K562 (cell line): ENCODE measurements around the gene NUP210. TPM values are rescaled to one million over a fixed set of nuclear protein-coding genes. Genes with fewer than 3 reads are reported as not detected.
A peak's percentile ranks its signal among the peaks of the same experiment; 100 is the strongest.

Experiments
- BCOR ChIP-seq: fragments of 450-650 bp; IDR thresholded peaks from 2 replicates; pipeline ENCODE4 v1.6.1; 2016
- CREBBP ChIP-seq: IDR thresholded peaks from one replicate; pipeline ENCODE4 v1.6.1; 2012; ENCODE audit warnings: low read depth, mild to moderate bottlenecking, control low read depth, inconsistent platforms, low read length
- E2F6 ChIP-seq, 2 experiments: IDR thresholded peaks; 2 replicates each; pipeline ENCODE4 v1.6.1; 2011; ENCODE audit warnings: borderline replicate concordance in 1 of 2, control low read depth in 1 of 2, low read depth in 1 of 2, low read length in 1 of 2, mild to moderate bottlenecking in 1 of 2, mixed read lengths in 1 of 2, moderate library complexity in 1 of 2; ENCODE audit not compliant: insufficient read depth in 1 of 2, insufficient read length in 1 of 2, poor library complexity in 1 of 2, severe bottlenecking in 1 of 2; ENCODE audit errors: extremely low read depth in 1 of 2
- ELF1 ChIP-seq: fragments of 200-800 bp; sonication (Bioruptor generic); IDR thresholded peaks from 2 replicates; pipeline ENCODE4 v1.6.1; 2016; ENCODE audit warnings: missing genetic modification characterization, missing compliant biosample characterization
- ID3 ChIP-seq, 2 experiments: fragments of 250-450 bp in 1 of 2; fragments of 450-650 bp in 1 of 2; sonication (Bioruptor Pico) in 1 of 2; IDR thresholded peaks; 2 replicates each; pipeline versions ENCODE4 v1.6.1 to v1.8.0; 2016 to 2021; ENCODE audit warnings: mild to moderate bottlenecking in 2 of 2, moderate library complexity in 2 of 2, missing compliant biosample characterization in 1 of 2, missing genetic modification characterization in 1 of 2
- KAT7 ChIP-seq: sonication (generic); formaldehyde crosslinking; IDR thresholded peaks from 2 replicates; pipeline ENCODE4 v1.8.0; 2022; ENCODE audit warnings: missing genetic modification reagents, mild to moderate bottlenecking, borderline replicate concordance
- MAZ ChIP-seq, 2 experiments: fragments of 450-650 bp in 1 of 2; sonication (generic) in 1 of 2; formaldehyde crosslinking; IDR thresholded peaks in 1 of 2; conservative IDR thresholded peaks in 1 of 2; 2 replicates each; pipeline versions ENCODE4 v1.4.0 to v1.5.0; 2020; ENCODE audit warnings: mild to moderate bottlenecking in 1 of 2, missing genetic modification reagents in 1 of 2
- MXD1 ChIP-seq: fragments of 250-450 bp; sonication (Bioruptor Pico); IDR thresholded peaks from 2 replicates; pipeline ENCODE4 v1.8.0; 2021; ENCODE audit warnings: borderline replicate concordance, mild to moderate bottlenecking, moderate library complexity; ENCODE audit not compliant: poor library complexity, severe bottlenecking
- NCOA6 ChIP-seq: fragments of 450-650 bp; IDR thresholded peaks from 2 replicates; pipeline ENCODE4 v1.6.1; 2017; ENCODE audit warnings: mild to moderate bottlenecking
- NRF1 ChIP-seq, 2 experiments: fragments of 450-650 bp; IDR thresholded peaks in 1 of 2; conservative IDR thresholded peaks in 1 of 2; 2 replicates each; pipeline ENCODE4 v1.6.1; 2014; ENCODE audit warnings: mild to moderate bottlenecking in 2 of 2
- POLR2A ChIP-seq: fragments of 450-650 bp; conservative IDR thresholded peaks from 2 replicates; pipeline ENCODE4 v1.6.1; 2016
- RBBP5 ChIP-seq: fragments of 200-600 bp; sonication (generic); IDR thresholded peaks from 2 replicates; pipeline ENCODE4 v1.6.1; 2012; ENCODE audit warnings: borderline replicate concordance, mild to moderate bottlenecking, low read length, control low read depth, inconsistent platforms; ENCODE audit not compliant: insufficient read depth, poor library complexity, severe bottlenecking
- RERE ChIP-seq: sonication (generic); formaldehyde crosslinking; IDR thresholded peaks from 2 replicates; pipeline ENCODE4 v1.8.0; 2023; ENCODE audit warnings: missing genetic modification reagents, mild to moderate bottlenecking, borderline replicate concordance
- STAT5A ChIP-seq: IDR thresholded peaks from 2 replicates; pipeline ENCODE4 v1.6.1; 2012; ENCODE audit warnings: low read length, inconsistent platforms, borderline replicate concordance
- ZBED1 ChIP-seq: IDR thresholded peaks from 2 replicates; pipeline ENCODE4 v1.6.1; 2014
- ZFPM2 ChIP-seq: fragments of 250-450 bp; sonication (Bioruptor Pico); IDR thresholded peaks from 2 replicates; pipeline ENCODE4 v1.5.1; 2022; ENCODE audit warnings: mild to moderate bottlenecking
- ZNF511 ChIP-seq: sonication (generic); formaldehyde crosslinking; IDR thresholded peaks from 2 replicates; pipeline ENCODE4 v1.8.0; 2022; ENCODE audit warnings: mild to moderate bottlenecking, missing genetic modification reagents
- ZNF766 ChIP-seq: fragments of 200-800 bp; sonication (Bioruptor generic); conservative IDR thresholded peaks from 2 replicates; pipeline ENCODE4 v1.6.1; 2016; ENCODE audit warnings: missing genetic modification characterization, missing compliant biosample characterization
- ZNF830 ChIP-seq: fragments of 250-450 bp; sonication (Bioruptor Pico); IDR thresholded peaks from 2 replicates; pipeline ENCODE4 v1.5.0; 2021; ENCODE audit warnings: mild to moderate bottlenecking
- polyA plus RNA-seq, 8 experiments: library from polyadenylated mRNA; depleted of rRNA in 4 of 8; stranded (reverse) in 5 of 8; unstranded in 3 of 8; fragments of >200 nt; fragmentation: Nextera tagmentation in 2 of 8; fragmentation: Illumina TruSeq in 1 of 8; extraction: Ambion mirVana in 2 of 8; extraction: Trizol in 1 of 8; gene quantifications; 2 replicates each; pipeline versions ENCODE4 v1.2.1 to v1.2.3, GENCODE V29; 2011 to 2014; ENCODE audit warnings: inconsistent platforms in 1 of 8, missing spikeins in 1 of 8
- total RNA-seq, 7 experiments: library from RNA; depleted of rRNA in 6 of 7; stranded (reverse); fragments of >200 nt in 6 of 7; fragmentation: Illumina TruSeq in 2 of 7; extraction: Trizol in 2 of 7; gene quantifications; 2 replicates each; pipeline versions ENCODE4 v1.2.1 to v1.2.3, GENCODE V29; 2011 to 2021; ENCODE audit warnings: low replicate concordance in 1 of 7

The NUP210 gene
- total and polyA plus RNA-seq, 9 of the 15 experiments (the other 6 are each of a cell fraction or from before 2014, with no cell fraction given) = 1.2 to 138 (median 44.0) TPM

- TF ChIP-seq ZBED1 (no peak), RBBP5 (peak; percentile 87), E2F6 (IDR thresholded peaks at IDR 0.05; ENCODE audit: borderline replicate concordance in 1 of 2, extremely low read depth in 1 of 2, insufficient read depth in 1 of 2, insufficient read length in 1 of 2, low read depth in 1 of 2, low read length in 1 of 2, poor library complexity in 1 of 2, severe bottlenecking in 1 of 2) (peak; percentile 76 to 91), ELF1 (0 out of 2 replicates have a peak, but pooled peaks have one; percentile 2), ZNF511 (0 out of 2 replicates have a peak, but pooled peaks have one; percentile 48), NRF1 (conservative IDR thresholded peaks at IDR 0.05 in 1 of 2, IDR thresholded peaks at IDR 0.05 in 1 of 2) (peak; percentile 40 to 46; a peak in 2 of 4 replicates), NCOA6 (no peak), MXD1 (peak; percentile 32), STAT5A (no peak), RERE (CRISPR knock-in tag) (peak; percentile 96; the same call in 1 of the 2 replicates), MAZ (CRISPR knock-in tag; conservative IDR thresholded peaks at IDR 0.05 in 1 of 2, IDR thresholded peaks at IDR 0.05 in 1 of 2) (peak in 1 of 2 experiments; percentile 65; a peak in 3 of 4 replicates), ZNF830 (CRISPR knock-in tag) (no peak; the same call in none of the 2 replicates), KAT7 (0 out of 2 replicates have a peak, but pooled peaks have one; percentile 94), ZNF766 (CRISPR knock-in tag) (peak; percentile 64), ZFPM2 (CRISPR knock-in tag) (peak; percentile 67; the same call in 1 of the 2 replicates), ID3 (CRISPR knock-in tag; IDR thresholded peaks at IDR 0.05) (no peak), ID3 (tag; IDR thresholded peaks at IDR 0.05) (peak; percentile 14; the same call in 1 of the 2 replicates), POLR2A (no peak), BCOR (no peak), CREBBP (no peak)
These were observed 547 bp downstream of the NUP210 start (continued) for GRCh38 chr3:13419505-13420044.
